WERI-Rb-1 (cell line): ENCODE data around the gene SHISAL2B.
"Not testable (repeated sequence)": the region's sequence is repeated elsewhere in the genome, so short reads cannot be mapped to it uniquely, and the experiment has no call there.

Experiments
- DNase-seq: peaks from one replicate; pipeline ENCODE4 v3.0.0-alpha.2; 2020
- H3K27ac ChIP-seq: fragments of 250-450 bp; sonication (Bioruptor Pico); 2 replicates; pipeline ENCODE4 v1.5.1; 2020; ENCODE audit warnings: mild to moderate bottlenecking, moderate library complexity
- H3K27me3 ChIP-seq: fragments of 250-450 bp; sonication (Bioruptor Pico); 2 replicates; pipeline ENCODE4 v1.5.1; 2021; ENCODE audit warnings: mild to moderate bottlenecking, low read depth, moderate library complexity; ENCODE audit not compliant: insufficient read depth, severe bottlenecking
- H3K36me3 ChIP-seq: fragments of 250-450 bp; sonication (Bioruptor Pico); 2 replicates; pipeline ENCODE4 v1.5.1; 2020; ENCODE audit warnings: mild to moderate bottlenecking, moderate library complexity
- H3K4me3 ChIP-seq: 2 replicates; pipeline ENCODE4 v1.5.1; 2011; ENCODE audit warnings: low read depth, mild to moderate bottlenecking, control low read depth, low read length
- H3K9me3 ChIP-seq: fragments of 250-450 bp; sonication (Bioruptor Pico); 2 replicates; pipeline ENCODE4 v1.5.1; 2021; ENCODE audit warnings: mild to moderate bottlenecking, moderate library complexity; ENCODE audit not compliant: severe bottlenecking
- CTCF ChIP-seq: IDR thresholded peaks from 2 replicates; pipeline ENCODE4 v1.5.1; 2011; ENCODE audit warnings: low read depth, mild to moderate bottlenecking, control low read depth, inconsistent platforms, low read length

SHISAL2B gene

GRCh38 chr5:64700765-64701164 is 10.5 kb downstream of the SHISAL2B start:
- H3K4me3 ChIP-seq: no peak overlapping the region
- H3K36me3 ChIP-seq: no peaks in the 10 kb centered on the region
- H3K9me3 ChIP-seq: no peaks in the 10 kb centered on the region
- no peak overlapping the region for H3K27ac ChIP-seq
- TF ChIP-seq CTCF: no peak
- DNase-seq: no peak
- H3K27me3 ChIP-seq: no peaks in the 10 kb centered on the region

GRCh38 chr5:64706074-64706473 is 15.8 kb downstream of the SHISAL2B start:
- H3K27me3 ChIP-seq, H3K4me3 ChIP-seq, H3K27ac ChIP-seq, DNase-seq, H3K36me3 ChIP-seq, H3K9me3 ChIP-seq: not testable (repeated sequence)

GRCh38 chr5:64707191-64707590 is 16.9 kb downstream of the SHISAL2B start:
- no peaks in the 10 kb centered on the region for H3K9me3 ChIP-seq
- TF ChIP-seq CTCF: no peak
- H3K4me3 ChIP-seq: no peak overlapping the region
- no peak for DNase-seq
- H3K27me3 ChIP-seq: no peaks in the 10 kb centered on the region
- H3K27ac ChIP-seq: no peak overlapping the region
- H3K36me3 ChIP-seq: no peaks in the 10 kb centered on the region

- not testable (repeated sequence) for H3K36me3 ChIP-seq, DNase-seq, H3K4me3 ChIP-seq, H3K27me3 ChIP-seq, H3K27ac ChIP-seq, H3K9me3 ChIP-seq
Measured at GRCh38 chr5:64714495-64714894, 24.2 kb downstream of the SHISAL2B start.

- Histone ChIP-seq H3K4me3 (no peak overlapping the region), H3K36me3 (peaks cover 8% of the 10 kb centered on the region), H3K27ac (no peak overlapping the region), H3K9me3 (no peaks in the 10 kb centered on the region), H3K27me3 (no peaks in the 10 kb centered on the region)
- no peak for TF ChIP-seq CTCF
- DNase-seq: no peak
Measured at GRCh38 chr5:64722588-64722987, 32.3 kb downstream of the SHISAL2B start.

- peaks cover 12% of the 10 kb centered on the region for H3K36me3 ChIP-seq
- no peak for TF ChIP-seq CTCF
- no peak for DNase-seq
Measured at GRCh38 chr5:64727150-64727549, 36.8 kb downstream of the SHISAL2B start.

GRCh38 chr5:64742411-64742810 is 52.1 kb downstream of the SHISAL2B start:
- TF ChIP-seq CTCF: no peak
- no peak overlapping the region for H3K27ac ChIP-seq
- no peak overlapping the region for H3K4me3 ChIP-seq
- H3K27me3 ChIP-seq: no peaks in the 10 kb centered on the region
- H3K9me3 ChIP-seq: no peaks in the 10 kb centered on the region
- no peak for DNase-seq
- peaks cover 28% of the 10 kb centered on the region for H3K36me3 ChIP-seq

More at GRCh38 chr5:64727150-64727549, 36.8 kb downstream of the SHISAL2B start:
- H3K27ac ChIP-seq: no peak overlapping the region
- no peaks in the 10 kb centered on the region for H3K9me3 ChIP-seq
- no peaks in the 10 kb centered on the region for H3K27me3 ChIP-seq
- no peak overlapping the region for H3K4me3 ChIP-seq
